Measurements from ENCODE around the gene CELF4. TPM values are rescaled to one million over a fixed set of nuclear protein-coding genes. Genes with fewer than 3 reads are reported as not detected.
A peak's percentile ranks its signal among the peaks of the same experiment; 100 is the strongest.

The CELF4 gene
- total RNA-seq, 6 donors from 2014 or later = 0.15 to 1.4 (median 0.81) TPM; not detected in 1

GRCh38 chr18:37328946-37329719 is 236.5 kb downstream of the CELF4 start:
- Histone ChIP-seq H3K9me3 (no peaks in the 10 kb centered on the region), H3K4me1 (no peaks in the 10 kb centered on the region), H3K27ac (no peak overlapping the region), H3K36me3 (no peaks in the 10 kb centered on the region), H3K27me3 (no peaks in the 10 kb centered on the region), H3K4me3 (no peak overlapping the region)
- ATAC-seq (ENCODE audit: low FRiP score in 2 of 2) (no peak), DNase-seq (no peak)
- TF ChIP-seq CTCF (IDR thresholded peaks at IDR 0.05) = no peak
- TF ChIP-seq EP300 (IDR thresholded peaks at IDR 0.05) = no peak
- TF ChIP-seq POLR2A (IDR thresholded peaks at IDR 0.05) = no peak
- no peak for TF ChIP-seq POLR2AphosphoS5 (IDR thresholded peaks at IDR 0.05)
- WGBS, 2 donors = 76 to 96% methylated on average over 2 to 7 of the region's 7 CpGs

- no peak for DNase-seq
- no peaks in the 10 kb centered on the region for H3K9me3 ChIP-seq
- no peaks in the 10 kb centered on the region for H3K36me3 ChIP-seq
- H3K27me3 ChIP-seq = no peaks in the 10 kb centered on the region
- no peak for ATAC-seq (ENCODE audit: low FRiP score in 2 of 2)
- H3K27ac ChIP-seq = no peak overlapping the region
- no peaks in the 10 kb centered on the region for H3K4me1 ChIP-seq
- TF ChIP-seq EP300 (IDR thresholded peaks at IDR 0.05) (no peak), POLR2AphosphoS5 (IDR thresholded peaks at IDR 0.05) (no peak), CTCF (IDR thresholded peaks at IDR 0.05) (no peak), POLR2A (IDR thresholded peaks at IDR 0.05) (no peak)
- H3K4me3 ChIP-seq = no peak overlapping the region
- 75 to 79% methylated on average over 6 of the region's 6 CpGs for WGBS, 2 donors
Observed at GRCh38 chr18:37327063-37327577, 238.5 kb downstream of the CELF4 start.

- no peak for TF ChIP-seq EP300 (IDR thresholded peaks at IDR 0.05)
- TF ChIP-seq CTCF (IDR thresholded peaks at IDR 0.05) = peak; percentile 48 to 73 (median 60)
- TF ChIP-seq POLR2AphosphoS5 (IDR thresholded peaks at IDR 0.05) = no peak
- no peak for TF ChIP-seq POLR2A (IDR thresholded peaks at IDR 0.05)
- no peaks in the 10 kb centered on the region for H3K4me1 ChIP-seq
- WGBS, 2 donors = 44 to 47% methylated on average over 10 to 12 of the region's 15 CpGs
- H3K27ac ChIP-seq = no peak overlapping the region
- no peak for DNase-seq
- H3K9me3 ChIP-seq = no peaks in the 10 kb centered on the region
- no peaks in the 10 kb centered on the region for H3K36me3 ChIP-seq
- no peaks in the 10 kb centered on the region for H3K27me3 ChIP-seq
- H3K4me3 ChIP-seq = no peak overlapping the region
- ATAC-seq (ENCODE audit: low FRiP score in 2 of 2) = peak in 1 of 2 donors; percentile 62
Observed at GRCh38 chr18:37322492-37323035, 243.0 kb downstream of the CELF4 start.

- Histone ChIP-seq H3K4me1 (no peaks in the 10 kb centered on the region), H3K27me3 (no peaks in the 10 kb centered on the region), H3K4me3 (no peak overlapping the region), H3K36me3 (no peaks in the 10 kb centered on the region), H3K27ac (no peak overlapping the region), H3K9me3 (no peaks in the 10 kb centered on the region)
- 62 to 72% methylated on average over 11 to 29 of the region's 29 CpGs for WGBS, 2 donors
- ATAC-seq (ENCODE audit: low FRiP score in 2 of 2) = peak in 1 of 2 donors; percentile 7
- no peak for DNase-seq
- no peak for TF ChIP-seq CTCF (IDR thresholded peaks at IDR 0.05)
- TF ChIP-seq EP300 (IDR thresholded peaks at IDR 0.05) = no peak
Observed at GRCh38 chr18:37321582-37322491, 243.8 kb downstream of the CELF4 start.

Data from upper lobe of left lung (tissue), 6 donors.